B cell (primary cell): Measurements from ENCODE around the gene LEPROT. TPM values are rescaled to one million over a fixed set of nuclear protein-coding genes. Genes with fewer than 3 reads are reported as not detected.

Experiments
- ATAC-seq: fragments of 200-7000 bp; cut with Tn5 transposase; one replicate; pipeline ENCODE4 v1.10.0; 2021; ENCODE audit warnings: low read depth, mild to moderate bottlenecking, moderate number of reproducible peaks, moderate library complexity
- CTCF ChIA-PET: fragments of 350-600 bp; sonication (Branson Sonifier 250); formaldehyde crosslinking; loops from one replicate; lab custom pipeline; 2021; ENCODE audit warnings: antibody characterized with exemption, inconsistent platforms; lab: Charles Lee
- POLR2A ChIA-PET: fragments of 350-600 bp; sonication (Branson Sonifier 250); formaldehyde crosslinking; loops from one replicate; lab custom pipeline; 2021; ENCODE audit warnings: antibody characterized with exemption; lab: Charles Lee
- DNase-seq: peaks from one replicate; pipeline ENCODE4 v3.0.0; 2013
- H2AFZ ChIP-seq: 2 replicates; pipeline ENCODE4 v1.6.1; 2012; ENCODE audit warnings: mild to moderate bottlenecking, low read depth, low read length; ENCODE audit not compliant: insufficient read depth, poor library complexity, severe bottlenecking
- H3K27ac ChIP-seq, 2 donors: 1 replicate in 1 of 2; 2 replicates in 1 of 2; pipeline ENCODE4 v1.5.1; 2012 to 2013; ENCODE audit warnings: low read length in 2 of 2, mild to moderate bottlenecking in 2 of 2, moderate library complexity in 1 of 2
- H3K27me3 ChIP-seq, 4 experiments: fragments of 200-600 bp in 1 of 4; sonication (generic) in 1 of 4; replicated peaks in 1 of 4; 1 replicate in 2 of 4; 2 replicates in 2 of 4; pipeline versions ENCODE4 v1.6.1 to v1.7.0; 2013 to 2016; ENCODE audit warnings: low read length in 3 of 4, mild to moderate bottlenecking in 2 of 4, mixed read lengths in 1 of 4, moderate library complexity in 1 of 4; ENCODE audit not compliant: insufficient read depth in 4 of 4, control insufficient read depth in 3 of 4; ENCODE audit errors: control extremely low read depth in 1 of 4
- H3K36me3 ChIP-seq, 2 experiments: replicated peaks in 1 of 2; 1 replicate in 1 of 2; 2 replicates in 1 of 2; pipeline versions ENCODE4 v1.6.1 to v1.7.1; 2013; ENCODE audit warnings: low read length in 1 of 2; ENCODE audit not compliant: insufficient read depth in 2 of 2, control insufficient read depth in 1 of 2; ENCODE audit errors: control extremely low read depth in 1 of 2, extremely low read depth in 1 of 2
- H3K4me1 ChIP-seq, 2 donors: fragments of 200-600 bp in 1 of 2; sonication (generic) in 1 of 2; 1 replicate in 1 of 2; 2 replicates in 1 of 2; pipeline versions ENCODE4 v1.5.1 to v1.6.1; 2013 to 2017; ENCODE audit warnings: low read length in 2 of 2; ENCODE audit not compliant: control insufficient read depth in 2 of 2, insufficient read depth in 2 of 2
- H3K4me2 ChIP-seq: replicated peaks from 2 replicates; pipeline ENCODE3; 2012; ENCODE audit warnings: mild to moderate bottlenecking, low read depth, low read length; ENCODE audit not compliant: poor library complexity, severe bottlenecking
- H3K4me3 ChIP-seq, 5 experiments: fragments of 200-600 bp in 1 of 5; sonication (generic) in 1 of 5; 1 replicate in 3 of 5; 2 replicates in 2 of 5; pipeline versions ENCODE4 v1.5.1 to v1.7.0; 2011 to 2016; ENCODE audit warnings: low read length in 4 of 5, mild to moderate bottlenecking in 4 of 5, low read depth in 2 of 5, control low read depth in 1 of 5, moderate library complexity in 1 of 5; ENCODE audit not compliant: insufficient read depth in 1 of 5; ENCODE audit errors: control extremely low read depth in 1 of 5, extremely low read depth in 1 of 5
- H3K79me2 ChIP-seq: fragments of 200-600 bp; sonication (generic); one replicate; pipeline ENCODE4 v1.6.0; 2016; ENCODE audit warnings: low read length; ENCODE audit not compliant: control insufficient read depth, insufficient read depth
- H3K9ac ChIP-seq: fragments of 200-600 bp; sonication (generic); 2 replicates; pipeline ENCODE4 v1.6.1; 2017; ENCODE audit warnings: mild to moderate bottlenecking, low read length, moderate library complexity
- H3K9me3 ChIP-seq, 3 donors: one replicate each; pipeline versions ENCODE4 v1.6.1 to v1.7.1; 2013; ENCODE audit warnings: low read length in 2 of 3; ENCODE audit not compliant: control insufficient read depth in 2 of 3, insufficient read depth in 1 of 3; ENCODE audit errors: control extremely low read depth in 1 of 3
- H4K20me1 ChIP-seq: 2 replicates; pipeline ENCODE4 v1.6.0; 2012; ENCODE audit warnings: mild to moderate bottlenecking, low read length; ENCODE audit not compliant: insufficient read depth, control insufficient read depth, poor library complexity, severe bottlenecking
- H3K27ac Mint-ChIP-seq: one replicate; pipeline ENCODE4 v1.8.0; 2021; ENCODE audit warnings: mixed read lengths
- H3K27me3 Mint-ChIP-seq: one replicate; pipeline ENCODE4 v1.8.0; 2021; ENCODE audit warnings: mixed read lengths
- H3K4me1 Mint-ChIP-seq: one replicate; pipeline ENCODE4 v1.8.0; 2021; ENCODE audit warnings: mixed read lengths
- H3K4me3 Mint-ChIP-seq: one replicate; pipeline ENCODE4 v1.8.0; 2021; ENCODE audit warnings: mixed read lengths
- H3K9me3 Mint-ChIP-seq: one replicate; pipeline ENCODE4 v1.8.0; 2022; ENCODE audit warnings: mixed read lengths; ENCODE audit not compliant: insufficient read depth
- CTCF ChIP-seq: fragments of 200-600 bp; IDR thresholded peaks from one replicate; pipeline ENCODE4 v1.8.0; 2022; ENCODE audit warnings: antibody characterized with exemption, mild to moderate bottlenecking
- EZH2 ChIP-seq: IDR thresholded peaks from 2 replicates; pipeline ENCODE4 v1.6.1; 2012; ENCODE audit warnings: borderline replicate concordance, low read depth, mild to moderate bottlenecking, moderate library complexity, low read length; ENCODE audit not compliant: insufficient read depth, poor library complexity, severe bottlenecking
- WGBS: methylation state at CpG from one replicate; pipeline ENCODE4 v1.1.5; 2013; ENCODE audit warnings: missing lambda C conversion rate; ENCODE audit not compliant: insufficient coverage; 5-methylcytosine and 5-hydroxymethylcytosine counted together
- intact Hi-C: fragments of 100-400 bp; cut with micrococcal nuclease; formaldehyde crosslinking; loops from one replicate; pipeline ENCODE4 v1.10.0; 2022
- polyA plus RNA-seq: library from polyadenylated mRNA; depleted of rRNA; stranded (reverse); fragments of >200 nt; gene quantifications from 2 replicates; pipeline ENCODE4 v1.2.3, GENCODE V29; 2012
- total RNA-seq, 2 donors: library from RNA; stranded (reverse); fragments of 120-200 nt in 1 of 2; gene quantifications; 1 replicate in 1 of 2; 2 replicates in 1 of 2; pipeline versions ENCODE4 v1.2.3 to v1.2.4, GENCODE V29; 2013 to 2022

Gene LEPROT
- total and polyA plus RNA-seq, 2 donors (not counting 1 experiment from before 2014, with no cell fraction given), result 9.7 to 26.5 TPM

- Histone ChIP-seq H3K9ac (no peak overlapping the region), H4K20me1 (no peaks in the 10 kb centered on the region), H3K9me3 (no peaks in the 10 kb centered on the region), H3K36me3 (no peaks in the 10 kb centered on the region), H2AFZ (no peak overlapping the region), H3K27me3 (no peaks in the 10 kb centered on the region), H3K79me2 (no peaks in the 10 kb centered on the region), H3K4me1 (no peaks in the 10 kb centered on the region), H3K4me3 (no peak overlapping the region), H3K4me2 (no peak overlapping the region), H3K27ac (no peak overlapping the region)
- CTCF ChIA-PET, result no interaction called here
- H3K27ac Mint-ChIP-seq, result no peak overlapping the region
- ATAC-seq, result no peak
- WGBS, result no CpG with 5 or more reads among the region's 1 CpG
- H3K4me1 Mint-ChIP-seq, result no peaks in the 10 kb centered on the region
- H3K4me3 Mint-ChIP-seq, result no peak overlapping the region
- TF ChIP-seq CTCF (no peak), EZH2 (no peak)
- no peak for DNase-seq
- no peaks in the 10 kb centered on the region for H3K9me3 Mint-ChIP-seq
- peaks cover 4% of the 10 kb centered on the region for H3K27me3 Mint-ChIP-seq
- intact Hi-C loops, result no loop called here
- POLR2A ChIA-PET, result no interaction called here
These were observed 21.5 kb upstream of the LEPROT start for GRCh38 chr1:65399003-65399402.

- Mint-ChIP-seq H3K27ac (no peak overlapping the region), H3K4me3 (no peak overlapping the region), H3K9me3 (no peaks in the 10 kb centered on the region), H3K27me3 (peaks cover 16% of the 10 kb centered on the region), H3K4me1 (no peaks in the 10 kb centered on the region)
- WGBS, result 100% methylated on average over 2 of the region's 3 CpGs
- H4K20me1 ChIP-seq, result no peaks in the 10 kb centered on the region
- no peaks in the 10 kb centered on the region for H3K9me3 ChIP-seq
- ChIA-PET CTCF (no interaction called here), POLR2A (no interaction called here)
- no peaks in the 10 kb centered on the region for H3K27me3 ChIP-seq
- H3K79me2 ChIP-seq, result no peaks in the 10 kb centered on the region
- no peak overlapping the region for H2AFZ ChIP-seq
- ATAC-seq, result no peak
- TF ChIP-seq CTCF (no peak), EZH2 (no peak)
- no peak overlapping the region for H3K4me3 ChIP-seq
- H3K36me3 ChIP-seq, result no peaks in the 10 kb centered on the region
- intact Hi-C loops, result no loop called here
- no peak for DNase-seq
- no peak overlapping the region for H3K9ac ChIP-seq
- H3K4me2 ChIP-seq, result no peak overlapping the region
- no peak overlapping the region for H3K27ac ChIP-seq
- no peaks in the 10 kb centered on the region for H3K4me1 ChIP-seq
These were observed 18.9 kb upstream of the LEPROT start for GRCh38 chr1:65401612-65402011.
